H1 (cell line): ENCODE measurements around the gene RPTOR. TPM values are rescaled to one million over a fixed set of nuclear protein-coding genes. Genes with fewer than 3 reads are reported as not detected.

Experiments
- CTCF ChIA-PET: fragments of 300-600 bp; sonication (Branson Sonifier 250); formaldehyde crosslinking; loops from one replicate; lab custom pipeline; 2021; ENCODE audit not compliant: partially characterized antibody; lab: Charles Lee
- POLR2A ChIA-PET: fragments of 300-600 bp; sonication (Branson Sonifier 250); formaldehyde crosslinking; loops from one replicate; lab custom pipeline; 2021; ENCODE audit warnings: inconsistent platforms; ENCODE audit not compliant: partially characterized antibody; lab: Charles Lee
- DNase-seq, 2 experiments: peaks; one replicate each; pipeline versions ENCODE4 v3.0.0 to v3.0.0-alpha.2; 2010 to 2022; ENCODE audit warnings: low spot score in 2 of 2, low read depth in 1 of 2, mixed read lengths in 1 of 2
- FAIRE-seq: peaks from 2 replicates; lab custom pipeline; 2011; peaks lifted over from hg19 to GRCh38; lab: Jason Lieb, UNC
- H2AFZ ChIP-seq: 2 replicates; pipeline ENCODE4 v1.8.1; 2012; ENCODE audit warnings: low read length, inconsistent platforms
- H2AK5ac ChIP-seq: 2 replicates; pipeline ENCODE4 v1.6.1; 2013; ENCODE audit warnings: low read depth, low read length
- H2BK120ac ChIP-seq: replicated peaks from 2 replicates; pipeline ENCODE3; 2013; ENCODE audit warnings: low read depth, low read length, inconsistent platforms
- H2BK12ac ChIP-seq: 2 replicates; pipeline ENCODE4 v1.6.1; 2013; ENCODE audit warnings: low read depth, low read length
- H2BK15ac ChIP-seq: 2 replicates; pipeline ENCODE4 v1.6.1; 2013; ENCODE audit warnings: low read length
- H2BK20ac ChIP-seq: 2 replicates; pipeline ENCODE4 v1.6.1; 2013; ENCODE audit warnings: low read length
- H2BK5ac ChIP-seq: 2 replicates; pipeline ENCODE4 v1.6.1; 2013; ENCODE audit warnings: low read depth, low read length
- H3K14ac ChIP-seq: 2 replicates; pipeline ENCODE4 v1.6.1; 2013; ENCODE audit warnings: inconsistent platforms; ENCODE audit not compliant: insufficient read length
- H3K18ac ChIP-seq: 2 replicates; pipeline ENCODE4 v1.6.1; 2013; ENCODE audit warnings: low read length; ENCODE audit errors: extremely low read depth
- H3K23ac ChIP-seq: 2 replicates; pipeline ENCODE4 v1.6.1; 2013; ENCODE audit warnings: inconsistent platforms; ENCODE audit not compliant: insufficient read length
- H3K23me2 ChIP-seq: 2 replicates; pipeline ENCODE4 v1.6.1; 2013; ENCODE audit warnings: low read depth, low read length
- H3K27ac ChIP-seq: 2 replicates; pipeline ENCODE4 v1.6.1; 2011; ENCODE audit warnings: low read depth, low read length, inconsistent platforms
- H3K27me3 ChIP-seq, 4 experiments: replicated peaks in 1 of 4; 1 replicate in 1 of 4; 2 replicates in 3 of 4; pipeline versions ENCODE4 v1.6.1 to v1.8.1; 2011 to 2013; ENCODE audit warnings: low read length in 3 of 4, mild to moderate bottlenecking in 3 of 4, inconsistent platforms in 2 of 4, mixed read lengths in 2 of 4, moderate library complexity in 1 of 4; ENCODE audit not compliant: control insufficient read depth in 3 of 4, insufficient read depth in 3 of 4; ENCODE audit errors: extremely low read depth in 1 of 4
- H3K36me3 ChIP-seq, 4 experiments: 2 replicates each; pipeline versions ENCODE4 v1.6.1 to v1.8.1; 2011 to 2013; ENCODE audit warnings: mild to moderate bottlenecking in 4 of 4, low read length in 3 of 4, moderate library complexity in 2 of 4, control low read depth in 1 of 4, inconsistent platforms in 1 of 4; ENCODE audit not compliant: insufficient read depth in 4 of 4, control insufficient read depth in 2 of 4
- H3K4ac ChIP-seq: replicated peaks from 2 replicates; pipeline ENCODE3; 2013; ENCODE audit warnings: low read length, low read depth, mixed read lengths, inconsistent platforms; ENCODE audit not compliant: insufficient read length
- H3K4me1 ChIP-seq, 4 experiments: replicated peaks in 1 of 4; 1 replicate in 1 of 4; 2 replicates in 3 of 4; pipeline versions ENCODE4 v1.6.1 to v1.8.1; 2011 to 2013; ENCODE audit warnings: low read length in 3 of 4, inconsistent platforms in 2 of 4, mixed read lengths in 1 of 4; ENCODE audit not compliant: insufficient read depth in 4 of 4, control insufficient read depth in 3 of 4
- H3K4me2 ChIP-seq, 2 experiments: 2 replicates each; pipeline versions ENCODE4 v1.6.1 to v1.8.1; 2011 to 2013; ENCODE audit warnings: low read depth in 2 of 2, low read length in 2 of 2, control low read depth in 1 of 2, inconsistent platforms in 1 of 2, mild to moderate bottlenecking in 1 of 2; ENCODE audit not compliant: insufficient read depth in 1 of 2
- H3K4me3 ChIP-seq, 4 experiments: fragments of 200-600, 300-600 bp in 1 of 4; sonication (generic), shearing (Covaris generic), sonication (Bioruptor Twin) in 1 of 4; 2 replicates each; pipeline versions ENCODE4 v1.5.1 to v1.8.1; 2011 to 2016; ENCODE audit warnings: low read length in 4 of 4, low read depth in 3 of 4, control low read depth in 2 of 4, inconsistent platforms in 2 of 4, mild to moderate bottlenecking in 2 of 4, mixed read lengths in 1 of 4, moderate library complexity in 1 of 4; ENCODE audit not compliant: insufficient read depth in 2 of 4; ENCODE audit errors: extremely low read depth in 1 of 4
- H3K56ac ChIP-seq: replicated peaks from 2 replicates; pipeline ENCODE3; 2013; ENCODE audit warnings: low read depth, mild to moderate bottlenecking, mixed read lengths, low read length, inconsistent platforms; ENCODE audit not compliant: insufficient read length
- H3K79me1 ChIP-seq: 2 replicates; pipeline ENCODE4 v1.6.1; 2013; ENCODE audit warnings: low read depth, low read length, control low read depth
- H3K79me2 ChIP-seq, 2 experiments: 2 replicates each; pipeline versions ENCODE4 v1.6.1 to v1.8.1; 2012 to 2013; ENCODE audit warnings: low read length in 2 of 2, mild to moderate bottlenecking in 2 of 2, inconsistent platforms in 1 of 2; ENCODE audit not compliant: insufficient read depth in 2 of 2, control insufficient read depth in 1 of 2
- H3K9ac ChIP-seq, 4 experiments: replicated peaks in 1 of 4; 1 replicate in 1 of 4; 2 replicates in 3 of 4; pipeline versions ENCODE4 v1.6.1 to v1.8.1; 2011 to 2013; ENCODE audit warnings: low read depth in 3 of 4, low read length in 3 of 4, control low read depth in 2 of 4, mild to moderate bottlenecking in 2 of 4, moderate library complexity in 2 of 4, inconsistent platforms in 1 of 4; ENCODE audit errors: extremely low read depth in 1 of 4
- H3K9me3 ChIP-seq, 2 experiments: 2 replicates each; pipeline versions ENCODE4 v1.6.1 to v1.8.1; 2012 to 2013; ENCODE audit warnings: mild to moderate bottlenecking in 2 of 2, moderate library complexity in 2 of 2, control low read depth in 1 of 2, inconsistent platforms in 1 of 2, low read depth in 1 of 2, low read length in 1 of 2, mixed read lengths in 1 of 2; ENCODE audit not compliant: insufficient read depth in 2 of 2
- H4K20me1 ChIP-seq, 2 experiments: replicated peaks in 1 of 2; 2 replicates each; pipeline versions ENCODE3 to v1.8.1; 2011 to 2013; ENCODE audit warnings: inconsistent platforms in 2 of 2, low read length in 2 of 2, mild to moderate bottlenecking in 1 of 2; ENCODE audit not compliant: insufficient read depth in 2 of 2, control insufficient read depth in 1 of 2
- H4K5ac ChIP-seq: 2 replicates; pipeline ENCODE4 v1.6.1; 2013; ENCODE audit warnings: low read length, low read depth, mixed read lengths, inconsistent platforms; ENCODE audit not compliant: insufficient read length
- H4K8ac ChIP-seq: 2 replicates; pipeline ENCODE4 v1.8.0; 2013; ENCODE audit warnings: mild to moderate bottlenecking, moderate library complexity, low read length, inconsistent platforms; ENCODE audit not compliant: insufficient read depth; ENCODE audit errors: extremely low read depth
- H4K91ac ChIP-seq: replicated peaks from 2 replicates; pipeline ENCODE3; 2013; ENCODE audit warnings: low read length, mixed read lengths, inconsistent platforms; ENCODE audit not compliant: insufficient read length
- BCL11A ChIP-seq, 2 experiments: IDR thresholded peaks; one replicate each; pipeline ENCODE4 v1.6.1; 2011; ENCODE audit warnings: low read depth in 2 of 2, low read length in 2 of 2, mild to moderate bottlenecking in 2 of 2
- EZH2 ChIP-seq: fragments of 200-600 bp; sonication (generic); IDR thresholded peaks from 2 replicates; pipeline ENCODE4 v1.7.1; 2012; ENCODE audit warnings: low read depth, mild to moderate bottlenecking, moderate library complexity, low read length, inconsistent platforms; ENCODE audit not compliant: severe bottlenecking
- HDAC2 ChIP-seq, 2 experiments: fragments of 300-600 bp in 1 of 2; sonication (generic) in 1 of 2; IDR thresholded peaks; 2 replicates each; pipeline ENCODE4 v1.6.1; 2011 to 2012; ENCODE audit warnings: low read depth in 2 of 2, low read length in 2 of 2, mild to moderate bottlenecking in 2 of 2, moderate library complexity in 2 of 2, borderline replicate concordance in 1 of 2, inconsistent platforms in 1 of 2
- KDM4A ChIP-seq: IDR thresholded peaks from one replicate; pipeline ENCODE4 v1.7.1; 2012; ENCODE audit warnings: low read depth, mild to moderate bottlenecking, moderate library complexity, low read length, inconsistent platforms; ENCODE audit not compliant: severe bottlenecking
- POLR2A ChIP-seq, 2 experiments: IDR thresholded peaks; 1 replicate in 1 of 2; 2 replicates in 1 of 2; pipeline ENCODE4 v1.6.1; 2011; ENCODE audit warnings: low read depth in 2 of 2, low read length in 2 of 2, mild to moderate bottlenecking in 2 of 2; ENCODE audit errors: control extremely low read depth in 1 of 2
- RXRA ChIP-seq: IDR thresholded peaks from 2 replicates; pipeline ENCODE4 v1.6.1; 2011; ENCODE audit warnings: low read depth, mild to moderate bottlenecking, low read length, moderate library complexity; ENCODE audit not compliant: insufficient read depth
- WGBS, 2 experiments: shearing (Covaris generic) in 1 of 2; methylation state at CpG; one replicate each; pipeline versions ENCODE4 v1.1.6 to v1.1.7; 2013 to 2015; ENCODE audit warnings: low lambda C conversion rate in 2 of 2, mixed read lengths in 2 of 2, inconsistent platforms in 1 of 2, low coverage in 1 of 2, missing lambda C conversion rate in 1 of 2; ENCODE audit not compliant: insufficient replicate concordance in 2 of 2, insufficient coverage in 1 of 2, insufficient read length in 1 of 2; ENCODE audit errors: extremely low coverage in 1 of 2, missing lambda C conversion rate in 1 of 2; 5-methylcytosine and 5-hydroxymethylcytosine counted together
- polyA plus RNA-seq, 7 experiments: library from polyadenylated mRNA; depleted of rRNA in 3 of 7; stranded (reverse) in 5 of 7; unstranded in 2 of 7; fragments of >200 nt in 5 of 7; fragments of 200-250 nt in 2 of 7; gene quantifications; 1 replicate in 5 of 7; 2 replicates in 1 of 7; 4 replicates in 1 of 7; pipeline versions ENCODE4 v1.2.1 to v1.2.3, GENCODE V29; 2011 to 2013; ENCODE audit warnings: missing spikeins in 2 of 7, mixed read lengths in 2 of 7
- total RNA-seq: library from RNA; stranded (reverse); fragmentation: NEBNext Ultra II Directional; extraction: Animal tissue kit (Norgen Biotek cat#: 25700); gene quantifications from 2 replicates; pipeline ENCODE4 v1.2.1, GENCODE V29; 2021
- TF ChIP-seq, protein P1 (sequence below): IDR thresholded peaks from 2 replicates; pipeline ENCODE4 v1.6.1; 2011; ENCODE audit warnings: low read length, improper control_type of control experiment
- TF ChIP-seq, protein P2 (sequence below): IDR thresholded peaks from 2 replicates; pipeline ENCODE4 v1.6.1; 2012; ENCODE audit warnings: low read length, inconsistent platforms

The RPTOR gene
- total and polyA plus RNA-seq, 2 of the 8 experiments (the other 6 are each of a cell fraction or from before 2014, with no cell fraction given) = 6.9 to 28.7 TPM

DNA sequence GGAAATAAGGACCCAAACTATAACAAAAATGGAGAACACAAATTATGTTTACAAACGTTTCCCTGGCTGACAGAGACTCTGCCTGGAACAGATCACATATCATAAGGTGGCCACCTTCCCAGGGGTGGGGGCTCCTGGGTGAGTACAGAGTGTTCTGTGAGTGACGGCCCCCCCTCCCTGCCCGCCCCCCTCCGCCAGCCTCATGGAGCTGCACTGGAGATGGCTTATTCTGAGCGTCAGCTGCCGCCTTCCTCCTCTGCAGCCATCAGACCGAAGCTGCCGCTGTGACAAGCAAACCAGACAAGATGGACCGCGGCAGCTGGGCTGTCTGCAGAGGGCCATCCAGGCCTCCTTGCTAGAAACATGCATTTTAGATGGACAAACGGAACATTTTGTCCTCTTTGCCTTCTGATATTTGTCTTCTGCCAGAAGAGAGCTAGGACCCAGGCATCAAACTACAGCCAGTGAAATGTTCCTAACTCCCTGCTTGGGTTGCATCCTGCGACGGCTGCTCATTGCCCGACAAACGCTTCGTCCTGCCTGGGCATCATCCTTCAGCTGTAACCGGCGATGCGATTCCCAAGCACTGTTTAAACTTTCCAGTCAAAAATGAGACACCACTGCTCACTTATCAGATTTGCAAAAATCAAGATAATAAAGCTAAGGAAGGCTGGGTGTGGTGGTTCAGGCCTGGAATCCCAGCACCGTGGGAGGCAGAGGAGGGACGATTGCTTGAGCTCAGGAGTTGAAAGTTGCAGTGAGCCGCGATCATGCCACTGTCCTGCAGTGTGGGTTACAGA, 15.3 kb upstream of the RPTOR start:
- peaks cover 5 to 14% (median 10%) of the 10 kb centered on the region in 4 experiments; a peak in 6 of 7 replicates for H3K4me1 ChIP-seq
- no peak overlapping the region for H3K9ac ChIP-seq
- H2BK120ac ChIP-seq = no peak overlapping the region
- H4K91ac ChIP-seq = no peak overlapping the region
- H3K4me3 ChIP-seq = no peak overlapping the region
- H3K14ac ChIP-seq = no peak overlapping the region
- no peak overlapping the region for H2BK5ac ChIP-seq
- H4K20me1 ChIP-seq = no peaks in the 10 kb centered on the region
- no peak overlapping the region for H4K8ac ChIP-seq
- H2AFZ ChIP-seq = no peak overlapping the region
- H3K18ac ChIP-seq = no peak overlapping the region
- no peaks in the 10 kb centered on the region for H3K23me2 ChIP-seq
- no peaks in the 10 kb centered on the region for H3K9me3 ChIP-seq
- no peak overlapping the region for H2BK15ac ChIP-seq
- WGBS, 2 experiments = 88% methylated on average over 22 of the region's 23 CpGs; no CpG with 5 or more reads in 1 of the 2 experiments
- DNase-seq (no peak), FAIRE-seq (no peak)
- H2BK20ac ChIP-seq = no peak overlapping the region
- H3K27me3 ChIP-seq = no peaks in the 10 kb centered on the region
- no peak overlapping the region for H3K56ac ChIP-seq
- H2AK5ac ChIP-seq = no peak overlapping the region
- no peak overlapping the region for H4K5ac ChIP-seq
- CTCF ChIA-PET = interaction anchor here (0.6 to 1.7 kb wide), 5 partner anchors 9 to 272 kb away, joined by 3 to 4 read pairs (median 3); no protein-coding TSS in a partner anchor
- no peak overlapping the region for H3K4me2 ChIP-seq
- H3K79me2 ChIP-seq = no peaks in the 10 kb centered on the region
- H3K79me1 ChIP-seq = no peaks in the 10 kb centered on the region
- POLR2A ChIA-PET = interaction anchor here (0.7 kb wide), 1 partner anchor 75 kb away, joined by 3 read pairs; no protein-coding TSS in a partner anchor
- no peak overlapping the region for H3K27ac ChIP-seq
- H2BK12ac ChIP-seq = no peak overlapping the region
- no peak overlapping the region for H3K23ac ChIP-seq
- no peak overlapping the region for H3K4ac ChIP-seq
- no peaks in the 10 kb centered on the region for H3K36me3 ChIP-seq
- TF ChIP-seq BCL11A (IDR thresholded peaks at IDR 0.05; ENCODE audit: low read depth in 2 of 2, low read length in 2 of 2) (no peak), HDAC2 (IDR thresholded peaks at IDR 0.05; ENCODE audit: borderline replicate concordance in 1 of 2, low read depth in 2 of 2, low read length in 2 of 2) (no peak), EZH2 (no peak), RXRA (no peak), POLR2A (IDR thresholded peaks at IDR 0.05; ENCODE audit: control extremely low read depth in 1 of 2, low read depth in 2 of 2, low read length in 2 of 2) (no peak), KDM4A (no peak)
- TF ChIP-seq, protein P1, sequence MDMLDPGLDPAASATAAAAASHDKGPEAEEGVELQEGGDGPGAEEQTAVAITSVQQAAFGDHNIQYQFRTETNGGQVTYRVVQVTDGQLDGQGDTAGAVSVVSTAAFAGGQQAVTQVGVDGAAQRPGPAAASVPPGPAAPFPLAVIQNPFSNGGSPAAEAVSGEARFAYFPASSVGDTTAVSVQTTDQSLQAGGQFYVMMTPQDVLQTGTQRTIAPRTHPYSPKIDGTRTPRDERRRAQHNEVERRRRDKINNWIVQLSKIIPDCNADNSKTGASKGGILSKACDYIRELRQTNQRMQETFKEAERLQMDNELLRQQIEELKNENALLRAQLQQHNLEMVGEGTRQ = no peak
- TF ChIP-seq, protein P2, sequence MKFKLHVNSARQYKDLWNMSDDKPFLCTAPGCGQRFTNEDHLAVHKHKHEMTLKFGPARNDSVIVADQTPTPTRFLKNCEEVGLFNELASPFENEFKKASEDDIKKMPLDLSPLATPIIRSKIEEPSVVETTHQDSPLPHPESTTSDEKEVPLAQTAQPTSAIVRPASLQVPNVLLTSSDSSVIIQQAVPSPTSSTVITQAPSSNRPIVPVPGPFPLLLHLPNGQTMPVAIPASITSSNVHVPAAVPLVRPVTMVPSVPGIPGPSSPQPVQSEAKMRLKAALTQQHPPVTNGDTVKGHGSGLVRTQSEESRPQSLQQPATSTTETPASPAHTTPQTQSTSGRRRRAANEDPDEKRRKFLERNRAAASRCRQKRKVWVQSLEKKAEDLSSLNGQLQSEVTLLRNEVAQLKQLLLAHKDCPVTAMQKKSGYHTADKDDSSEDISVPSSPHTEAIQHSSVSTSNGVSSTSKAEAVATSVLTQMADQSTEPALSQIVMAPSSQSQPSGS = no peak
